Endodermal cell (in vitro differentiated cells): Measurements from ENCODE around the gene MAPRE2. TPM values are rescaled to one million over a fixed set of nuclear protein-coding genes. Genes with fewer than 3 reads are reported as not detected.

Source experiments
- DNase-seq: peaks from one replicate; pipeline ENCODE4 v3.0.0-alpha.2; 2017
- H3K27ac ChIP-seq: 2 replicates; pipeline ENCODE4 v1.5.1; 2013; ENCODE audit warnings: mild to moderate bottlenecking, low read depth, low read length, moderate library complexity
- H3K27me3 ChIP-seq: 2 replicates; pipeline ENCODE4 v1.6.1; 2013; ENCODE audit warnings: mild to moderate bottlenecking, low read length, moderate library complexity; ENCODE audit not compliant: insufficient read depth, control insufficient read depth, poor library complexity, severe bottlenecking
- H3K36me3 ChIP-seq: 2 replicates; pipeline ENCODE4 v1.7.0; 2013; ENCODE audit warnings: mild to moderate bottlenecking, low read length, moderate library complexity; ENCODE audit not compliant: control insufficient read depth, insufficient read depth
- H3K4me1 ChIP-seq: one replicate; pipeline ENCODE4 v1.7.0; 2013; ENCODE audit warnings: low read length; ENCODE audit not compliant: control insufficient read depth, insufficient read depth
- H3K4me3 ChIP-seq: 2 replicates; pipeline ENCODE4 v1.5.1; 2013; ENCODE audit warnings: mild to moderate bottlenecking, low read length, moderate library complexity
- H3K9ac ChIP-seq: 2 replicates; pipeline ENCODE4 v1.6.1; 2013; ENCODE audit warnings: mild to moderate bottlenecking, low read length, moderate library complexity; ENCODE audit not compliant: poor library complexity, severe bottlenecking; ENCODE audit errors: extremely low read depth
- H3K9me3 ChIP-seq: 2 replicates; pipeline ENCODE4 v1.6.1; 2013; ENCODE audit warnings: mild to moderate bottlenecking, low read length, moderate library complexity; ENCODE audit not compliant: control insufficient read depth
- H3K27ac Mint-ChIP-seq: 2 replicates; pipeline ENCODE4 v1.8.0; 2020; ENCODE audit warnings: mixed read lengths
- H3K27me3 Mint-ChIP-seq: 2 replicates; pipeline ENCODE4 v1.8.0; 2021; ENCODE audit warnings: mild to moderate bottlenecking, mixed read lengths; ENCODE audit not compliant: insufficient read depth
- H3K36me3 Mint-ChIP-seq: 2 replicates; pipeline ENCODE4 v1.8.0; 2020; ENCODE audit warnings: low read depth, mixed read lengths
- H3K4me1 Mint-ChIP-seq: 2 replicates; pipeline ENCODE4 v1.8.0; 2020; ENCODE audit warnings: mixed read lengths
- H3K4me3 Mint-ChIP-seq: 2 replicates; pipeline ENCODE4 v1.8.0; 2020; ENCODE audit warnings: mild to moderate bottlenecking, moderate library complexity, mixed read lengths
- H3K9me3 Mint-ChIP-seq: 2 replicates; pipeline ENCODE4 v1.8.0; 2020; ENCODE audit warnings: mild to moderate bottlenecking, mixed read lengths
- WGBS, 2 experiments: methylation state at CpG; one replicate each; pipeline versions ENCODE4 v1.1.5 to v1.1.7; 2013; ENCODE audit warnings: missing lambda C conversion rate in 2 of 2, mixed read lengths in 1 of 2; ENCODE audit not compliant: insufficient coverage in 1 of 2, insufficient read length in 1 of 2; 5-methylcytosine and 5-hydroxymethylcytosine counted together
- total RNA-seq, 2 donors: library from RNA; stranded (reverse); fragmentation: NEBNext Ultra II Directional in 1 of 2; extraction: Animal tissue kit (Norgen Biotek cat#: 25700) in 1 of 2; gene quantifications; 2 replicates in 1 of 2; 3 replicates in 1 of 2; pipeline ENCODE4 v1.2.1, GENCODE V29; 2021
- TF ChIP-seq, protein P1 (sequence below): fragments of 200-600 bp; sonication (generic); conservative IDR thresholded peaks from 2 replicates; pipeline ENCODE4 v1.5.0; 2021; ENCODE audit warnings: antibody characterized with exemption, mild to moderate bottlenecking

The MAPRE2 gene
- total RNA-seq, 2 donors from 2014 or later = 15.2 to 16.5 TPM

DNA sequence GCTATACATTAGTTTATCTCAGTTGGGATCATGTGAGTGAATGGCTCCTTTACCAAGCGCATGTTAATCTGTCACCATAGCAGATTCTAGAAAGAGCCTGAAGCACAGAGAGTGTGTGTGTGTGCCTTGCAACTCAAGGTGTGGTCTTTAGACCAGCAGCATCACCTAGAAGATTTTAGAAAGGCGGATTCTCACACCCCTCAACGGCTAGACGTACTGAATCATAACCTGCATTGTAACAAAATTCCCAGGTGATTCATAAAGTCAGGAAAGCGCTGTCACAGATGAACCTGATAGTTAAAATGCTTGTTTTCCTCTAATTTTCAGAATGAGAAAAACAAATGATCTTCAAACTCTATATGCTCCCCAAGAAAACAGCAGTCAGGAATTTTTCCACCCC is 45.5 kb upstream of the MAPRE2 start:
- Mint-ChIP-seq H3K36me3 (no peaks in the 10 kb centered on the region), H3K9me3 (peaks cover 16% of the 10 kb centered on the region), H3K27me3 (no peaks in the 10 kb centered on the region), H3K4me3 (no peak overlapping the region), H3K4me1 (no peaks in the 10 kb centered on the region), H3K27ac (no peak overlapping the region)
- no peak overlapping the region for H3K4me3 ChIP-seq
- H3K9ac ChIP-seq = no peak overlapping the region
- no peak overlapping the region for H3K27ac ChIP-seq
- no peaks in the 10 kb centered on the region for H3K9me3 ChIP-seq
- no peaks in the 10 kb centered on the region for H3K27me3 ChIP-seq
- no peaks in the 10 kb centered on the region for H3K4me1 ChIP-seq
- H3K36me3 ChIP-seq = no peaks in the 10 kb centered on the region
- WGBS, 2 experiments = 89 to 96% methylated on average over 5 of the region's 5 CpGs
- TF ChIP-seq, protein P1, sequence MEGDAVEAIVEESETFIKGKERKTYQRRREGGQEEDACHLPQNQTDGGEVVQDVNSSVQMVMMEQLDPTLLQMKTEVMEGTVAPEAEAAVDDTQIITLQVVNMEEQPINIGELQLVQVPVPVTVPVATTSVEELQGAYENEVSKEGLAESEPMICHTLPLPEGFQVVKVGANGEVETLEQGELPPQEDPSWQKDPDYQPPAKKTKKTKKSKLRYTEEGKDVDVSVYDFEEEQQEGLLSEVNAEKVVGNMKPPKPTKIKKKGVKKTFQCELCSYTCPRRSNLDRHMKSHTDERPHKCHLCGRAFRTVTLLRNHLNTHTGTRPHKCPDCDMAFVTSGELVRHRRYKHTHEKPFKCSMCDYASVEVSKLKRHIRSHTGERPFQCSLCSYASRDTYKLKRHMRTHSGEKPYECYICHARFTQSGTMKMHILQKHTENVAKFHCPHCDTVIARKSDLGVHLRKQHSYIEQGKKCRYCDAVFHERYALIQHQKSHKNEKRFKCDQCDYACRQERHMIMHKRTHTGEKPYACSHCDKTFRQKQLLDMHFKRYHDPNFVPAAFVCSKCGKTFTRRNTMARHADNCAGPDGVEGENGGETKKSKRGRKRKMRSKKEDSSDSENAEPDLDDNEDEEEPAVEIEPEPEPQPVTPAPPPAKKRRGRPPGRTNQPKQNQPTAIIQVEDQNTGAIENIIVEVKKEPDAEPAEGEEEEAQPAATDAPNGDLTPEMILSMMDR = no peak
- DNase-seq = no peak

DNA sequence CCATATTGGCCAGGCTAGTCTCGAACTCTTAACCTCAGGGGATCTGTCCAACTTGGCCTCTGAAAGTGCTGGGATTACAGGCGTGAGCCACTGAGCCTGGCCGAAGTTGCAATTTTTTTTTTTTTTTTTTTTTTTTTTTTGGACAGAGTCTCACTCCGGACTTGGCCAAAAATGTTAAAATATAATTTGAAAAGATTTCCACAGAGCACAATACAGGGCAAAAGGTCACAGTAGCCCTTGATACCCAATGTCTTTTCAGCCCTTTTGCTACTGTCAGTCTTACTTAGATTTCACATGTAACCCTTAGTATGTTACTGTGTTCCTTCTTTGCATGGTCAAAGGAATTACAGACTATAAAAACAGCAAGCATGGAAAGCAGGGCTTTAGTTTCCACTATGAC is 42.6 kb upstream of the MAPRE2 start:
- H3K4me1 ChIP-seq = no peaks in the 10 kb centered on the region

DNA sequence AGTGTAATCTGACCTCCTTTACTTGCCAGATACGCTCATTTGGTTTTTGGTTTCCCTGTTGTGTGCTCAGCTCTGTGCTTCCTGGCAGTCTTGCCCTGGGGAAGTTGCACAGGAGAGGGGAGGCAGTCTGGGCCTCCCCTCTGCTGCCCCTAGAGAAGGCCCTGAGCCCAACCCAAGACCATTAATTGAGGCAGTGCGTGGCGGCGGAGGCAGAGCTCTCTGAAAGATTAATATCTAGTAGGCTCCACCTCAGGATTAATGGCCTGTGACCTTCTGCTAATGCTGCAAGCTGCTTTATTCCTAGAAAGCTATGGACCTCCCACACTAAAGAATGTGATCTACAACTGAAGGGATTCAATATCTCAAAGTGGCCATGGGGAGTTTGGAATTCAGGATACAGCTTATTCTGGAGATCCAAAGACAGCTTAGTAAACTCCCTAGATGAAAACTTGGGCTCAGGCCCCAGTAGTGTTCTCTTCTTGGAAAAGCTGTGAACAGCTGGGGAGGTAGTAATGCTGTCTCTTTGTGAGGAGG is 41.4 kb upstream of the MAPRE2 start:
- H3K27ac ChIP-seq = peak overlapping the region; percentile 41
- Mint-ChIP-seq H3K36me3 (no peaks in the 10 kb centered on the region), H3K9me3 (peaks cover 16% of the 10 kb centered on the region), H3K4me1 (no peaks in the 10 kb centered on the region), H3K27me3 (no peaks in the 10 kb centered on the region), H3K27ac (no peak overlapping the region), H3K4me3 (no peak overlapping the region)
- H3K36me3 ChIP-seq = no peaks in the 10 kb centered on the region
- H3K9ac ChIP-seq = no peak overlapping the region
- peak; percentile 43 for DNase-seq
- H3K9me3 ChIP-seq = no peaks in the 10 kb centered on the region
- 67 to 88% methylated on average over 3 to 4 of the region's 4 CpGs for WGBS, 2 experiments
- no peaks in the 10 kb centered on the region for H3K27me3 ChIP-seq
- H3K4me3 ChIP-seq = no peak overlapping the region
- TF ChIP-seq, protein P1 = no peak
- no peaks in the 10 kb centered on the region for H3K4me1 ChIP-seq

More for the DNA sequence above, 42.6 kb upstream of the MAPRE2 start:
- H3K4me1 Mint-ChIP-seq = no peaks in the 10 kb centered on the region
- Histone ChIP-seq H3K27me3 (no peaks in the 10 kb centered on the region), H3K9me3 (no peaks in the 10 kb centered on the region), H3K4me3 (no peak overlapping the region), H3K27ac (no peak overlapping the region), H3K36me3 (no peaks in the 10 kb centered on the region), H3K9ac (no peak overlapping the region)
- no peak overlapping the region for H3K4me3 Mint-ChIP-seq
- WGBS, 2 experiments = 94% methylated on average over 4 of the region's 4 CpGs; no CpG with 5 or more reads in 1 of the 2 experiments
- H3K9me3 Mint-ChIP-seq = peaks cover 16% of the 10 kb centered on the region
- H3K27ac Mint-ChIP-seq = no peak overlapping the region
- no peak for DNase-seq
- no peaks in the 10 kb centered on the region for H3K36me3 Mint-ChIP-seq
- TF ChIP-seq, protein P1 = no peak
- no peaks in the 10 kb centered on the region for H3K27me3 Mint-ChIP-seq
